Tibial artery (tissue), 4 donors: ENCODE measurements around the gene P2RY2.
A peak's percentile ranks its signal among the peaks of the same experiment; 100 is the strongest.

ENCODE experiments used
- DNase-seq, 2 donors: peaks; one replicate each; pipeline ENCODE4 v3.0.0-alpha.2; 2019
- H3K27ac ChIP-seq, 2 donors: fragments of 200-600 bp; sonication (generic) in 1 of 2; 1 replicate in 1 of 2; 2 replicates in 1 of 2; pipeline ENCODE4 v1.5.1; 2018 to 2019; ENCODE audit warnings: mild to moderate bottlenecking in 1 of 2
- H3K27me3 ChIP-seq, 2 donors: fragments of 200-600 bp; sonication (generic) in 1 of 2; one replicate each; pipeline versions ENCODE4 v1.5.1 to v1.6.0; 2016 to 2019
- H3K36me3 ChIP-seq, 3 donors: fragments of 200-600 bp; sonication (generic) in 2 of 3; one replicate each; pipeline ENCODE4 v1.5.1; 2016 to 2019; ENCODE audit warnings: mild to moderate bottlenecking in 2 of 3
- H3K4me1 ChIP-seq, 4 donors: fragments of 200-600 bp; sonication (generic) in 2 of 4; 1 replicate in 3 of 4; 2 replicates in 1 of 4; pipeline ENCODE4 v1.5.1; 2016 to 2019
- H3K4me3 ChIP-seq, 2 donors: fragments of 200-600 bp; sonication (generic) in 1 of 2; 1 replicate in 1 of 2; 2 replicates in 1 of 2; pipeline ENCODE4 v1.5.1; 2018 to 2019; ENCODE audit warnings: mild to moderate bottlenecking in 2 of 2
- H3K9me3 ChIP-seq, 3 donors: fragments of 200-600 bp; sonication (generic) in 1 of 3; one replicate each; pipeline ENCODE4 v1.5.1; 2016 to 2019
- intact Hi-C: fragments of 100-400 bp; cut with DNase I; formaldehyde crosslinking; loops from one replicate; pipeline ENCODE4 v1.15.0; 2023; ENCODE audit warnings: low total_unique reads
- TF ChIP-seq, protein P1 (sequence below), 2 experiments: fragments of 200-600 bp in 1 of 2; fragments of 450-650 bp in 1 of 2; IDR thresholded peaks; one replicate each; pipeline ENCODE4 v1.5.1; 2017 to 2019; ENCODE audit warnings: antibody characterized with exemption in 2 of 2, mild to moderate bottlenecking in 1 of 2, moderate library complexity in 1 of 2

The P2RY2 gene

DNA sequence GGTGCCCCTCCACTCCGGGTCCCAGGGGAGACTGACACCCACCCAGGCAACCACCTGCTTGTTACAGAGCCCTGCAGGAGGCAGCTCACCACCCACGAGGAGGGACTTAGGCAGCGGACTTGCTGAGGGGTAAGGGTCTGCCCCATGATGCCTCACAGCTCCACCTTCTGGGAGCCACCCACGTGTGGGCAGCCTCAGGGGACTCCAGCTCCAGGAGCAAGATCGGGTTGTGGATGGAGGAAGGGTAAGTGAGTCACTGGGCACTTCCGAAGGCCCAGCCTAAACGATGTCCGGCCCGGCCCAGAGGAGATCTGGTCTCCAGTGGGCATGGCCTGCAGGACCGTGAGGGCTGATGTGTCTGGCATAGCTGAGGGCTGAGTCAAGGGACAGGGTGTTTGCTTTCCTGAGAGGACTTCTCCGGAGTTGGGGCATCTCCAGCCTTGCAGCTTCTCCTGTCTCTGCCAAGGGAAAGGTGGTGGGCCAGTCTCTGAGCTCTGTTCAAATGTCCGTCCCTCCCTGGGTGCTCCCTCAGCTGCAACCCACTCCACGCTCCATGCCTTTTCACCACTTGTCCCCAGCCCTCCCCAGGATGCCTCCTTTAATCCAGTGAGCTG, 32.3 kb upstream of the P2RY2 start:
- intact Hi-C loops, result loop anchor here (5.0 to 10.0 kb wide), 2 partner anchors 102 to 209 kb away; no protein-coding TSS in a partner anchor
- TF ChIP-seq, protein P1, sequence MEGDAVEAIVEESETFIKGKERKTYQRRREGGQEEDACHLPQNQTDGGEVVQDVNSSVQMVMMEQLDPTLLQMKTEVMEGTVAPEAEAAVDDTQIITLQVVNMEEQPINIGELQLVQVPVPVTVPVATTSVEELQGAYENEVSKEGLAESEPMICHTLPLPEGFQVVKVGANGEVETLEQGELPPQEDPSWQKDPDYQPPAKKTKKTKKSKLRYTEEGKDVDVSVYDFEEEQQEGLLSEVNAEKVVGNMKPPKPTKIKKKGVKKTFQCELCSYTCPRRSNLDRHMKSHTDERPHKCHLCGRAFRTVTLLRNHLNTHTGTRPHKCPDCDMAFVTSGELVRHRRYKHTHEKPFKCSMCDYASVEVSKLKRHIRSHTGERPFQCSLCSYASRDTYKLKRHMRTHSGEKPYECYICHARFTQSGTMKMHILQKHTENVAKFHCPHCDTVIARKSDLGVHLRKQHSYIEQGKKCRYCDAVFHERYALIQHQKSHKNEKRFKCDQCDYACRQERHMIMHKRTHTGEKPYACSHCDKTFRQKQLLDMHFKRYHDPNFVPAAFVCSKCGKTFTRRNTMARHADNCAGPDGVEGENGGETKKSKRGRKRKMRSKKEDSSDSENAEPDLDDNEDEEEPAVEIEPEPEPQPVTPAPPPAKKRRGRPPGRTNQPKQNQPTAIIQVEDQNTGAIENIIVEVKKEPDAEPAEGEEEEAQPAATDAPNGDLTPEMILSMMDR (IDR thresholded peaks at IDR 0.05), result no peak
- Histone ChIP-seq H3K4me3 (no peak overlapping the region), H3K4me1 (peaks cover 0 to 38% (median 30%) of the 10 kb centered on the region in 4 donors), H3K27ac (peak overlapping the region; percentile 76 to 77), H3K27me3 (no peaks in the 10 kb centered on the region), H3K9me3 (no peaks in the 10 kb centered on the region), H3K36me3 (no peaks in the 10 kb centered on the region)
- peak; percentile 59 to 91 for DNase-seq

DNA sequence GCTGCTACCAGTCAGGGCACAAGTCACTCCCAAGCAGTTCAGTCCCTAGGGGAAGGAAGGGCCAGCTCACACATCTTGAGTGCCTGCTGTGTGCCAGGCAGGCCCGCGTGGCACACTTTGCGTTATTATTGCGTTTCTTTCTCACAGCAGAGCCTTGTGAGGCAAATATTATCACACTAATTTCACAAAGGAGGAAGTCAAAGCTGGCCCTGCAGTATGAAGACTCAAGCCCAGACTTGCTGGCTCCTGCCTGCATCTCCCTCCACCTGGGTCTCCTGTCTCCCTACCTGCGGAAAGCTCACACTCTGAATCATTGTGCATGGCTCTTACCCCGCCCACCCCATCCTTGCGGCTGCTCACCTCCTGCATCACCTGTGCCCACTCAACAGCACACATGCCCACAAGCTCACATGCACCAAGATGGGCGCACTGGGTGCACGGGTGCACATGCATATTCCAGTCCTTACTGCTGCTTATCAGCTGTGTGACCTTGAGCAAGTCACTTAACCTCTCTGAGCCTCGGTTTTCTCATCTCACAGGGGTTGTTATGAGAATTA, 31.7 kb upstream of the P2RY2 start:
- no peaks in the 10 kb centered on the region for H3K27me3 ChIP-seq
- intact Hi-C loops, result loop anchor here (5.0 to 10.0 kb wide), 2 partner anchors 101 to 208 kb away; no protein-coding TSS in a partner anchor
- no peaks in the 10 kb centered on the region for H3K9me3 ChIP-seq
- DNase-seq, result peak; percentile 50 to 87
- no peak overlapping the region for H3K4me3 ChIP-seq
- peak overlapping the region; percentile 76 to 77 for H3K27ac ChIP-seq
- peaks cover 0 to 38% (median 30%) of the 10 kb centered on the region in 4 donors for H3K4me1 ChIP-seq
- TF ChIP-seq, protein P1 (IDR thresholded peaks at IDR 0.05), result no peak
- no peaks in the 10 kb centered on the region for H3K36me3 ChIP-seq

DNA sequence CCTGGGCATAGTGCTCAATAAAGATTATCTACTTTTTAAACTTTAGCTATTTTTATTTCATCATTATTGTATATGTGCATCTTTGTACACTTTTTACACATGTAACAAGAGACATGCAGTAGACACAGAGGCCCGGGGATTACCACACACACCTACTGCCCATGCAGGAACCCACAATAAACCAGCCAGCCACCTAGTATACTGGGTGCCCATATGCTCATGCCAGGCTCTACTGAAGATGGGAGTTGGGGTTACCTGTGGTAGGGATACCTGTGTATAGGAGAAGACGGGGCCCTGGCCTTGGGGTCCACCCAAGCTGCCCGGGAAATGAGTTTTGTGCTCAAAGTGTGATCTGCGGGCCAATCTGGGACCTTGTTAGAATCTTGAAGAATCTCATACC, 31.2 kb upstream of the P2RY2 start:
- Histone ChIP-seq H3K27ac (peak overlapping the region; percentile 76 to 77), H3K9me3 (no peaks in the 10 kb centered on the region), H3K36me3 (no peaks in the 10 kb centered on the region), H3K4me3 (no peak overlapping the region), H3K4me1 (peaks cover 0 to 38% (median 30%) of the 10 kb centered on the region in 4 donors), H3K27me3 (no peaks in the 10 kb centered on the region)
- peak; percentile 5 to 45 for DNase-seq
- intact Hi-C loops, result loop anchor here (5.0 to 10.0 kb wide), 2 partner anchors 100 to 208 kb away; no protein-coding TSS in a partner anchor
- TF ChIP-seq, protein P1 (IDR thresholded peaks at IDR 0.05), result no peak

DNA sequence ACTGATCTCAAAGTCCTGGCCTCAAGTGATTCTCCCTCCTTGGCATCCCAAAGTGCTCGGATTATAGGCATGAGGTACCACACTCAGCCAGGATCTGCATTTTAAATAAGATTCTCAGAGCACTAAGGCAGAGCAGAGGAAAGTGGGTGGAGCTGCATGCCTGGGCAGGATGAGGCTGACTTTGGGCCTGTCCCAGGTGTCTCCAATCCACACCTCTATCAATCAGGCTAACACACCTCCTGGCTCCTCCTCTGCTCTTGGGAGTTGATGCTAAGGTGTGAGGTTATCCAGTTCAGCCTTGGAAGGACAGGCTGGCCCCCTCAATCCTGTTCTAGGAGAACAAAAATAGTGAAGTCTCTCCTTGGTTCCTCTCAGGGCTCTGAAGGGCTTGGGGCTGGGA, 30.2 kb upstream of the P2RY2 start:
- intact Hi-C loops, result loop anchor here (5.0 to 10.0 kb wide), 2 partner anchors 99 to 207 kb away; no protein-coding TSS in a partner anchor
- Histone ChIP-seq H3K9me3 (no peaks in the 10 kb centered on the region), H3K4me3 (no peak overlapping the region), H3K27me3 (no peaks in the 10 kb centered on the region), H3K36me3 (no peaks in the 10 kb centered on the region), H3K4me1 (peaks cover 0 to 38% (median 30%) of the 10 kb centered on the region in 4 donors), H3K27ac (peak overlapping the region; percentile 13 to 18)
- TF ChIP-seq, protein P1 (IDR thresholded peaks at IDR 0.05), result no peak
- DNase-seq, result no peak

DNA sequence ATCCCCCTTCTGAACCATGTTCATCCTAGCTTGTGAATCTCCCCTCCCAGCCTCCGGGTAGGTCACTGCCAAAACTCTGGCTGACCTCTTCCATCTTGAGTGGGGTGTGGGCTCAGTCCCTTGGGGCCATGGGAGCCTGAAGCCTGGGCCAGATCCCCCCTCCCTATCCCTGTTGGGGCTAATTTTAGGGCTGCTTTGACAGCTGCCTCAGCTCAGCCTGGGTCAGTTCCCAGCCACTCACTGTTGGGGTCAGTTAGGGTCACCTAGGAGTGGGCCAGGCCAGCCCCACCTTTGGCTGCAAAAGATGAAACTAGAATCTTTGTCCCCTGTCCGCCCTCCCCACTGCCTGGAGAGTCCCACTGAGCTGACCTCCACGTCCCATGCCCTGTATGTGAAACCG, 29.8 kb upstream of the P2RY2 start:
- H3K4me3 ChIP-seq, result no peak overlapping the region
- intact Hi-C loops, result loop anchor here (5.0 to 10.0 kb wide), 2 partner anchors 99 to 206 kb away; no protein-coding TSS in a partner anchor
- no peaks in the 10 kb centered on the region for H3K9me3 ChIP-seq
- H3K27ac ChIP-seq, result peak overlapping the region; percentile 13 to 18
- TF ChIP-seq, protein P1 (IDR thresholded peaks at IDR 0.05), result no peak
- no peaks in the 10 kb centered on the region for H3K36me3 ChIP-seq
- H3K27me3 ChIP-seq, result no peaks in the 10 kb centered on the region
- H3K4me1 ChIP-seq, result peaks cover 0 to 38% (median 30%) of the 10 kb centered on the region in 4 donors
- peak in 1 of 2 donors; percentile 61 for DNase-seq
